ENCODE data around the gene PDE8A.

The PDE8A gene

DNA sequence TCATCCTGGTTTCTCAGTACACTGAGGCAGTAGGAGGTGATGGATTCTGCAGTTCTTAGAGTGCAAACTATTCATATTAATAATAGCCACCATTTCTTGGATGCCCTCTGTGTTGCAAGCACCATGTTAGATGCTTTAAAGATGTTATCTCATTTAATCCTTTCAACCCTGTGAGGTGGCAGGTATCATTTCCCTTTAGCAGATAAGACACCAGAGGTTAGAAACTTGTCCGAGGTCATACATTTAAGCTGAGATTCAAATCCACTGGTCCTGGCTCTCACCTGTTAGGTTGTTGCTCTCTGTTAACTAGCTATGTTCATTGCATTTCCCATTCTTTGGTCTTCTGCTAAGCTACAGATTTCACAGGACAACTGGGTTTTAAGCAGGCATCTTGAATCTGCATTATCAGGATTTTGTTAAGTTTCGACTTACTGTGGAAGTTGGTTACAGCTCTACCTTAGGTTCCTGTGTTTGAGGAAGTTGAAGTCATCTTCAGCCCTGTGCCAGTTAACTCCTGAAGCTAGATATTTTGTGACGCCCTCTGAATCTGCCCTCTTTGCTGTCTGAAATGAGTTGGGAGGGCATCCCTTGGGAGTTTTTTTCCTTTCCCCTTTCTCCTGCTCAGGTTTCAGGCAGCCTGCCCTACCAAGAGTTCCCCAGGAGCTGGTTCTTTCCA lies 6.4 kb downstream of the PDE8A start:
- Histone ChIP-seq H3K36me3 (ENCODE audit: control insufficient read depth in 2 of 2, insufficient read depth in 1 of 2, low read length in 2 of 2) (no peaks in the 10 kb centered on the region), H3K9me3 (ENCODE audit: control insufficient read depth, insufficient read depth, low read depth, low read length) (no peaks in the 10 kb centered on the region), H3K27ac (ENCODE audit: extremely low read depth, low read depth, low read length) (no peak overlapping the region), H3K4me1 (ENCODE audit: control insufficient read depth, insufficient read depth, low read length) (peaks cover 38% of the 10 kb centered on the region), H3K4me3 (ENCODE audit: low read depth, low read length) (no peak overlapping the region)
- CTCF ChIA-PET = interaction anchor here (0.8 to 1.5 kb wide), 5 partner anchors 9 to 56 kb away, joined by 3 to 9 read pairs (median 5); no protein-coding TSS in a partner anchor
- no peak for TF ChIP-seq ZNF843 (tag by site-specific recombination; IDR thresholded peaks at IDR 0.05)
- TF ChIP-seq ZNF112 (tag by site-specific recombination; IDR thresholded peaks at IDR 0.05) = no peak
- peak; percentile 36; the same call in 1 of the 2 replicates for TF ChIP-seq ZNF664 (tag by site-specific recombination; IDR thresholded peaks at IDR 0.05)
- TF ChIP-seq PRDM10 (tag by site-specific recombination; IDR thresholded peaks at IDR 0.05) = 0 out of 2 replicates have a peak, but pooled peaks have one; percentile 13
- peak; percentile 47; the same call in 1 of the 2 replicates for TF ChIP-seq ZBTB48 (tag by site-specific recombination; IDR thresholded peaks at IDR 0.05)
- POLR2A ChIA-PET = no interaction called here

- POLR2A ChIA-PET = no interaction called here
- H3K36me3 ChIP-seq (ENCODE audit: control insufficient read depth in 2 of 2, insufficient read depth in 1 of 2, low read length in 2 of 2) = no peaks in the 10 kb centered on the region
- CTCF ChIA-PET = interaction anchor here (0.6 to 1.5 kb wide), 7 partner anchors 8 to 1315 kb away, joined by 3 to 9 read pairs (median 4); no protein-coding TSS in a partner anchor
- H3K9me3 ChIP-seq (ENCODE audit: control insufficient read depth, insufficient read depth, low read depth, low read length) = no peaks in the 10 kb centered on the region
- no peak overlapping the region for H3K27ac ChIP-seq (ENCODE audit: extremely low read depth, low read depth, low read length)
- peaks cover 36% of the 10 kb centered on the region for H3K4me1 ChIP-seq (ENCODE audit: control insufficient read depth, insufficient read depth, low read length)
- TF ChIP-seq, protein P1, sequence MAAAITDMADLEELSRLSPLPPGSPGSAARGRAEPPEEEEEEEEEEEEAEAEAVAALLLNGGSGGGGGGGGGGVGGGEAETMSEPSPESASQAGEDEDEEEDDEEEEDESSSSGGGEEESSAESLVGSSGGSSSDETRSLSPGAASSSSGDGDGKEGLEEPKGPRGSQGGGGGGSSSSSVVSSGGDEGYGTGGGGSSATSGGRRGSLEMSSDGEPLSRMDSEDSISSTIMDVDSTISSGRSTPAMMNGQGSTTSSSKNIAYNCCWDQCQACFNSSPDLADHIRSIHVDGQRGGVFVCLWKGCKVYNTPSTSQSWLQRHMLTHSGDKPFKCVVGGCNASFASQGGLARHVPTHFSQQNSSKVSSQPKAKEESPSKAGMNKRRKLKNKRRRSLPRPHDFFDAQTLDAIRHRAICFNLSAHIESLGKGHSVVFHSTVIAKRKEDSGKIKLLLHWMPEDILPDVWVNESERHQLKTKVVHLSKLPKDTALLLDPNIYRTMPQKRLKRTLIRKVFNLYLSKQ (tag by site-specific recombination; IDR thresholded peaks at IDR 0.05; ENCODE audit: borderline replicate concordance) = no peak
- TF ChIP-seq PRDM10 (tag by site-specific recombination; IDR thresholded peaks at IDR 0.05) (no peak), ZNF624 (tag by site-specific recombination; IDR thresholded peaks at IDR 0.05) (no peak), ZXDB (tag by site-specific recombination; IDR thresholded peaks at IDR 0.05) (no peak), TCF7L2 (IDR thresholded peaks at IDR 0.05; ENCODE audit: borderline replicate concordance, low read depth, low read length) (no peak), ZNF660 (tag by site-specific recombination; IDR thresholded peaks at IDR 0.05) (no peak), ZNF350 (tag by site-specific recombination; IDR thresholded peaks at IDR 0.05) (no peak), ZNF433 (tag by site-specific recombination; IDR thresholded peaks at IDR 0.05; ENCODE audit: low read depth) (no peak), ZFP37 (tag by site-specific recombination; IDR thresholded peaks at IDR 0.05) (no peak), ZNF530 (tag by site-specific recombination; IDR thresholded peaks at IDR 0.05; ENCODE audit: low read depth) (no peak), ZSCAN16 (tag by site-specific recombination; IDR thresholded peaks at IDR 0.05) (no peak), ZNF549 (tag by site-specific recombination; IDR thresholded peaks at IDR 0.05) (no peak), ZNF561 (tag by site-specific recombination; IDR thresholded peaks at IDR 0.05; ENCODE audit: borderline replicate concordance) (no peak)
- H3K4me3 ChIP-seq (ENCODE audit: low read depth, low read length) = no peak overlapping the region
Observed at GRCh38 chr15:84988909-84989644, 7.4 kb downstream of the PDE8A start.
